ENCODE data around the gene PSTPIP2. TPM values are rescaled to one million over a fixed set of nuclear protein-coding genes. Genes with fewer than 3 reads are reported as not detected.
A peak's percentile ranks its signal among the peaks of the same experiment; 100 is the strongest.

Gene PSTPIP2
- total RNA-seq, 6 experiments from 2014 or later = 4.0 to 15.2 (median 8.6) TPM

GRCh38 chr18:45951016-45951714 is 120.9 kb downstream of the PSTPIP2 start:
- Histone ChIP-seq H3K36me3 (peaks cover 0 to 93% (median 27%) of the 10 kb centered on the region in 4 donors), H3K9me3 (no peaks in the 10 kb centered on the region), H3K4me3 (no peak overlapping the region), H3K27ac (no peak overlapping the region), H3K4me1 (no peaks in the 10 kb centered on the region), H3K27me3 (no peaks in the 10 kb centered on the region)
- intact Hi-C loops (cut with DNase I) = no loop called here
- ATAC-seq = peak in 1 of 4 donors; percentile 21
- DNase-seq = peak in 1 of 3 donors; percentile 26
- TF ChIP-seq POLR2A (IDR thresholded peaks at IDR 0.05) (no peak), CTCF (IDR thresholded peaks at IDR 0.05) (no peak)
- 70% methylated on average over 4 of the region's 4 CpGs for WGBS (ENCODE audit: insufficient coverage, low coverage, low lambda C conversion rate, missing lambda C conversion rate)

- Histone ChIP-seq H3K9me3 (no peaks in the 10 kb centered on the region), H3K4me3 (no peak overlapping the region), H3K4me1 (no peaks in the 10 kb centered on the region), H3K27me3 (no peaks in the 10 kb centered on the region), H3K36me3 (peaks cover 8 to 96% (median 40%) of the 10 kb centered on the region in 4 donors), H3K27ac (no peak overlapping the region)
- no peak for DNase-seq
- 82% methylated on average over 5 of the region's 5 CpGs for WGBS (ENCODE audit: insufficient coverage, low coverage, low lambda C conversion rate, missing lambda C conversion rate)
- no peak for ATAC-seq
- TF ChIP-seq POLR2A (IDR thresholded peaks at IDR 0.05) = no peak
- TF ChIP-seq CTCF (IDR thresholded peaks at IDR 0.05) = no peak
- intact Hi-C loops (cut with DNase I) = no loop called here
Measured at GRCh38 chr18:45945669-45946068, 126.4 kb downstream of the PSTPIP2 start.

- H3K9me3 ChIP-seq = no peaks in the 10 kb centered on the region
- peaks cover 0 to 5% (median 0%) of the 10 kb centered on the region in 4 donors for H3K4me1 ChIP-seq
- H3K27ac ChIP-seq = no peak overlapping the region
- TF ChIP-seq CTCF (IDR thresholded peaks at IDR 0.05) = no peak
- TF ChIP-seq POLR2A (IDR thresholded peaks at IDR 0.05) = no peak
- intact Hi-C loops (cut with DNase I) = no loop called here
- no peak for ATAC-seq
- H3K4me3 ChIP-seq = no peak overlapping the region
- 94% methylated on average over 2 of the region's 2 CpGs for WGBS (ENCODE audit: insufficient coverage, low coverage, low lambda C conversion rate, missing lambda C conversion rate)
- no peaks in the 10 kb centered on the region for H3K27me3 ChIP-seq
- DNase-seq = no peak
- H3K36me3 ChIP-seq = peaks cover 8 to 61% (median 36%) of the 10 kb centered on the region in 4 donors
Measured at GRCh38 chr18:45940724-45941123, 131.3 kb downstream of the PSTPIP2 start.

GRCh38 chr18:45939236-45939635 is 132.8 kb downstream of the PSTPIP2 start:
- no peaks in the 10 kb centered on the region for H3K27me3 ChIP-seq
- ATAC-seq (no peak), DNase-seq (no peak)
- TF ChIP-seq POLR2A (IDR thresholded peaks at IDR 0.05) (no peak), CTCF (IDR thresholded peaks at IDR 0.05) (no peak)
- no peaks in the 10 kb centered on the region for H3K9me3 ChIP-seq
- WGBS (ENCODE audit: insufficient coverage, low coverage, low lambda C conversion rate, missing lambda C conversion rate) = 83% methylated on average over 2 of the region's 2 CpGs
- intact Hi-C loops (cut with DNase I) = no loop called here
- peaks cover 8 to 56% (median 32%) of the 10 kb centered on the region in 4 donors for H3K36me3 ChIP-seq
- peaks cover 0 to 6% (median 0%) of the 10 kb centered on the region in 4 donors for H3K4me1 ChIP-seq
- H3K4me3 ChIP-seq = no peak overlapping the region
- no peak overlapping the region for H3K27ac ChIP-seq

All from right lobe of liver (tissue), 6 donors.